GM23338 (cell line): ENCODE results near the gene PDXDC1. TPM values are rescaled to one million over a fixed set of nuclear protein-coding genes. Genes with fewer than 3 reads are reported as not detected.

ENCODE experiments used
- ATAC-seq: fragments of 200-7000 bp; cut with Tn5 transposase; 3 replicates; pipeline ENCODE4 v1.9.1; 2020
- DNase-seq: peaks from one replicate; pipeline ENCODE4 v3.0.0-alpha.2; 2015; ENCODE audit warnings: low spot score
- H2AFZ ChIP-seq: fragments of 200-600 bp; sonication (generic); 2 replicates; pipeline ENCODE4 v1.8.0; 2016; ENCODE audit warnings: antibody characterized with exemption, mild to moderate bottlenecking, moderate library complexity
- H3F3A ChIP-seq: fragments of 200-600 bp; sonication (generic); replicated peaks from 2 replicates; pipeline ENCODE4 v1.8.0; 2017; ENCODE audit warnings: antibody characterized with exemption, mixed run types, low read depth
- H3K27ac ChIP-seq: fragments of 200-600 bp; sonication (generic); 2 replicates; pipeline ENCODE4 v1.6.1; 2016; ENCODE audit warnings: low read depth
- H3K27me3 ChIP-seq: fragments of 200-600 bp; sonication (generic); 2 replicates; pipeline ENCODE4 v1.8.0; 2016; ENCODE audit warnings: mild to moderate bottlenecking, mixed run types, moderate library complexity; ENCODE audit not compliant: insufficient read depth
- H3K36me3 ChIP-seq: fragments of 200-600 bp; sonication (generic); 2 replicates; pipeline ENCODE4 v1.8.0; 2016; ENCODE audit warnings: mild to moderate bottlenecking; ENCODE audit not compliant: insufficient read depth
- H3K4me1 ChIP-seq: fragments of 200-600 bp; sonication (generic); 2 replicates; pipeline ENCODE4 v1.8.0; 2016; ENCODE audit warnings: mild to moderate bottlenecking, moderate library complexity; ENCODE audit not compliant: insufficient read depth
- H3K4me2 ChIP-seq: fragments of 200-600 bp; sonication (generic); 2 replicates; pipeline ENCODE4 v1.7.1; 2017; ENCODE audit warnings: mixed run types
- H3K4me3 ChIP-seq: fragments of 200-600 bp; sonication (generic); 2 replicates; pipeline ENCODE4 v1.6.1; 2016; ENCODE audit warnings: mixed run types
- H3K79me2 ChIP-seq: fragments of 200-600 bp; sonication (generic); replicated peaks from 2 replicates; pipeline ENCODE4 v1.8.0; 2017; ENCODE audit warnings: mild to moderate bottlenecking; ENCODE audit not compliant: insufficient read depth
- H3K9me2 ChIP-seq: fragments of 200-600 bp; sonication (generic); 2 replicates; pipeline ENCODE4 v1.8.0; 2017; ENCODE audit not compliant: insufficient read depth
- H4K20me1 ChIP-seq: fragments of 200-600 bp; sonication (generic); replicated peaks from 2 replicates; pipeline ENCODE4 v1.8.0; 2017; ENCODE audit warnings: mild to moderate bottlenecking; ENCODE audit not compliant: insufficient read depth
- H3K27ac Mint-ChIP-seq: 2 replicates; pipeline ENCODE4 v1.8.0; 2020; ENCODE audit warnings: inconsistent platforms, mild to moderate bottlenecking, moderate library complexity, mixed read lengths
- H3K27me3 Mint-ChIP-seq: 3 replicates; pipeline ENCODE4 v1.8.0; 2022; ENCODE audit warnings: low read depth, mild to moderate bottlenecking, moderate library complexity, mixed read lengths, inconsistent platforms; ENCODE audit not compliant: insufficient read depth, poor library complexity
- H3K36me3 Mint-ChIP-seq: 3 replicates; pipeline ENCODE4 v1.8.0; 2021; ENCODE audit warnings: low read depth, mild to moderate bottlenecking, inconsistent platforms, moderate library complexity, mixed read lengths
- H3K4me1 Mint-ChIP-seq: 3 replicates; pipeline ENCODE4 v1.8.0; 2020; ENCODE audit warnings: mild to moderate bottlenecking, inconsistent platforms, mixed read lengths
- H3K4me3 Mint-ChIP-seq: 3 replicates; pipeline ENCODE4 v1.8.0; 2021; ENCODE audit warnings: moderate library complexity, mild to moderate bottlenecking, inconsistent platforms, mixed read lengths
- H3K9me3 Mint-ChIP-seq: 3 replicates; pipeline ENCODE4 v1.8.0; 2020; ENCODE audit warnings: moderate library complexity, mild to moderate bottlenecking, inconsistent platforms, mixed read lengths
- EZH2 ChIP-seq: fragments of 200-600 bp; sonication (generic); IDR thresholded peaks from one replicate; pipeline ENCODE4 v1.8.0; 2017; ENCODE audit warnings: antibody characterized with exemption, mild to moderate bottlenecking, low read depth; ENCODE audit not compliant: unreplicated experiment
- JUNB ChIP-seq: IDR thresholded peaks from one replicate; pipeline ENCODE4 v1.6.1; 2016; ENCODE audit warnings: antibody characterized with exemption; ENCODE audit not compliant: unreplicated experiment
- NANOG ChIP-seq: IDR thresholded peaks from 2 replicates; pipeline ENCODE4 v1.6.1; 2016; ENCODE audit warnings: antibody characterized with exemption, borderline replicate concordance
- POLR2AphosphoS5 ChIP-seq: IDR thresholded peaks from 2 replicates; pipeline ENCODE4 v1.6.1; 2016; ENCODE audit warnings: antibody characterized with exemption, low read depth
- STAT1 ChIP-seq: IDR thresholded peaks from one replicate; pipeline ENCODE4 v1.6.1; 2016; ENCODE audit warnings: antibody characterized with exemption; ENCODE audit not compliant: unreplicated experiment
- ZNF331 ChIP-seq: fragments of 250-450 bp; sonication (Bioruptor Pico); IDR thresholded peaks from 2 replicates; pipeline ENCODE4 v1.5.0; 2020; ENCODE audit warnings: low read depth, mild to moderate bottlenecking, moderate library complexity
- ZNF462 ChIP-seq: fragments of 250-450 bp; sonication (Bioruptor Pico); IDR thresholded peaks from 2 replicates; pipeline ENCODE4 v1.5.0; 2020; ENCODE audit warnings: mild to moderate bottlenecking, moderate library complexity
- polyA plus RNA-seq: library from polyadenylated mRNA; unstranded; fragments of >200 nt; fragmentation: Nextera tagmentation; extraction: Ambion mirVana; gene quantifications from 2 replicates; pipeline ENCODE4 v1.2.1, GENCODE V29; 2016
- total RNA-seq: library from RNA; depleted of rRNA; stranded (reverse); fragments of >200 nt; shearing (Covaris generic); gene quantifications from 2 replicates; pipeline ENCODE4 v1.2.3, GENCODE V29; 2014
- TF ChIP-seq, protein P1 (sequence below): IDR thresholded peaks from 2 replicates; pipeline ENCODE4 v1.6.1; 2016; ENCODE audit warnings: antibody characterized with exemption
- TF ChIP-seq, protein P2 (sequence below), 2 experiments: fragments of 200-600 bp in 1 of 2; sonication (generic) in 1 of 2; conservative IDR thresholded peaks; 2 replicates each; pipeline versions ENCODE4 v1.5.1 to v1.6.1; 2016 to 2017; ENCODE audit warnings: antibody characterized with exemption in 2 of 2, low read depth in 2 of 2, mild to moderate bottlenecking in 2 of 2, moderate library complexity in 1 of 2
- TF ChIP-seq, protein P3 (sequence below): IDR thresholded peaks from one replicate; pipeline ENCODE4 v1.6.1; 2018; ENCODE audit warnings: antibody characterized with exemption; ENCODE audit not compliant: unreplicated experiment

Gene PDXDC1
- total and polyA plus RNA-seq, 2 experiments from 2014 or later = 40.0 to 91.6 TPM

DNA sequence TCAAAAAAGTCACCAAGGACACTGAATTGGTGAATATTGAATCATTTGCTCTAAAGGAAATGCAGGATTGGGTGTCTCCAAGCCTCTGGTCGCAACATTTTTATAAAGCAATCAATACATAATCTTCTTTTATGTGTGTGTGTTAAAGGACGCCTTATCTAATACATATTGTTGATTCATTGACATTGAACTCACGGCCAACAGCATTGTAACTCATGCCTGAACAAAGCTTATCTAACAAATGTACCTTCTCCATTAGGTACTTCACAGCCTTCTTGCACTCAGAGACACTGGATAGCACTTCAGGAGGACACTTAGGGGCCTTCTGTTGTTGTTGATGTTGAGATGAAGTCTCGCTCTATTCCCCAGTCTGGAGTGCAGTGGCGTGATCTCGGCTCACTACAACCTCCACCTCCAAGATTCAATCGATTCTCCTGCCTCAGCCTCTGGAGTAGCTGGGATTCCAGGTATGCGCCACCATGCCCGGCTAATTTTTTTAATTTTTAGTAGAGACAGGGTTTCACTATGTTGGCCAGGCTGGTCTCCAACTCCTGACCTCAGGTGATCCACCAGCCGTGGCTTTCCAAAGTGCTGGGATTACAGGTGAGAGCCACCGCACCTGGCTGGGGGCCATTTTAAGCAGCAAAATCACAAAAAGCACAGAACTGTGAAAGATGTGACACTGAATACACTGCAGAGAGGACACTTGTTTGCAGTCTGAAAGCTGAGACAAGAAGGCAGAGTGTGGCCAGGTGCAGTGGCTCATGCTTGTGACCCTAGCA is 13.2 kb upstream of the PDXDC1 start (continued):
- TF ChIP-seq ZNF462 (no peak), STAT1 (no peak)
- TF ChIP-seq, protein P1, sequence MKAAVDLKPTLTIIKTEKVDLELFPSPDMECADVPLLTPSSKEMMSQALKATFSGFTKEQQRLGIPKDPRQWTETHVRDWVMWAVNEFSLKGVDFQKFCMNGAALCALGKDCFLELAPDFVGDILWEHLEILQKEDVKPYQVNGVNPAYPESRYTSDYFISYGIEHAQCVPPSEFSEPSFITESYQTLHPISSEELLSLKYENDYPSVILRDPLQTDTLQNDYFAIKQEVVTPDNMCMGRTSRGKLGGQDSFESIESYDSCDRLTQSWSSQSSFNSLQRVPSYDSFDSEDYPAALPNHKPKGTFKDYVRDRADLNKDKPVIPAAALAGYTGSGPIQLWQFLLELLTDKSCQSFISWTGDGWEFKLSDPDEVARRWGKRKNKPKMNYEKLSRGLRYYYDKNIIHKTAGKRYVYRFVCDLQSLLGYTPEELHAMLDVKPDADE = no peak

- Histone ChIP-seq H3F3A (0 out of 2 replicates have a peak, but pooled peaks cover 2% of the 10 kb centered on the region), H3K36me3 (no peaks in the 10 kb centered on the region), H3K79me2 (no peaks in the 10 kb centered on the region), H3K27ac (no peak overlapping the region), H2AFZ (0 out of 2 replicates have a peak overlapping the region, but pooled peaks have one; percentile 33), H3K27me3 (no peaks in the 10 kb centered on the region), H3K9me2 (no peaks in the 10 kb centered on the region), H3K4me2 (no peak overlapping the region), H3K4me3 (no peak overlapping the region), H4K20me1 (no peaks in the 10 kb centered on the region), H3K4me1 (no peaks in the 10 kb centered on the region)
- no peak overlapping the region for H3K4me3 Mint-ChIP-seq
- ATAC-seq (no peak), DNase-seq (no peak)
- no peak overlapping the region for H3K27ac Mint-ChIP-seq
- H3K4me1 Mint-ChIP-seq = no peaks in the 10 kb centered on the region
- H3K36me3 Mint-ChIP-seq = no peaks in the 10 kb centered on the region
- peaks cover 9% of the 10 kb centered on the region for H3K27me3 Mint-ChIP-seq
- H3K9me3 Mint-ChIP-seq = no peaks in the 10 kb centered on the region
- TF ChIP-seq STAT1 = no peak
- no peak for TF ChIP-seq NANOG
- TF ChIP-seq JUNB = no peak
- TF ChIP-seq, protein P2, sequence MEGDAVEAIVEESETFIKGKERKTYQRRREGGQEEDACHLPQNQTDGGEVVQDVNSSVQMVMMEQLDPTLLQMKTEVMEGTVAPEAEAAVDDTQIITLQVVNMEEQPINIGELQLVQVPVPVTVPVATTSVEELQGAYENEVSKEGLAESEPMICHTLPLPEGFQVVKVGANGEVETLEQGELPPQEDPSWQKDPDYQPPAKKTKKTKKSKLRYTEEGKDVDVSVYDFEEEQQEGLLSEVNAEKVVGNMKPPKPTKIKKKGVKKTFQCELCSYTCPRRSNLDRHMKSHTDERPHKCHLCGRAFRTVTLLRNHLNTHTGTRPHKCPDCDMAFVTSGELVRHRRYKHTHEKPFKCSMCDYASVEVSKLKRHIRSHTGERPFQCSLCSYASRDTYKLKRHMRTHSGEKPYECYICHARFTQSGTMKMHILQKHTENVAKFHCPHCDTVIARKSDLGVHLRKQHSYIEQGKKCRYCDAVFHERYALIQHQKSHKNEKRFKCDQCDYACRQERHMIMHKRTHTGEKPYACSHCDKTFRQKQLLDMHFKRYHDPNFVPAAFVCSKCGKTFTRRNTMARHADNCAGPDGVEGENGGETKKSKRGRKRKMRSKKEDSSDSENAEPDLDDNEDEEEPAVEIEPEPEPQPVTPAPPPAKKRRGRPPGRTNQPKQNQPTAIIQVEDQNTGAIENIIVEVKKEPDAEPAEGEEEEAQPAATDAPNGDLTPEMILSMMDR (conservative IDR thresholded peaks at IDR 0.05; ENCODE audit: low read depth in 2 of 2) = no peak
- TF ChIP-seq ZNF331 (CRISPR knock-in tag) = no peak
- TF ChIP-seq, protein P3, sequence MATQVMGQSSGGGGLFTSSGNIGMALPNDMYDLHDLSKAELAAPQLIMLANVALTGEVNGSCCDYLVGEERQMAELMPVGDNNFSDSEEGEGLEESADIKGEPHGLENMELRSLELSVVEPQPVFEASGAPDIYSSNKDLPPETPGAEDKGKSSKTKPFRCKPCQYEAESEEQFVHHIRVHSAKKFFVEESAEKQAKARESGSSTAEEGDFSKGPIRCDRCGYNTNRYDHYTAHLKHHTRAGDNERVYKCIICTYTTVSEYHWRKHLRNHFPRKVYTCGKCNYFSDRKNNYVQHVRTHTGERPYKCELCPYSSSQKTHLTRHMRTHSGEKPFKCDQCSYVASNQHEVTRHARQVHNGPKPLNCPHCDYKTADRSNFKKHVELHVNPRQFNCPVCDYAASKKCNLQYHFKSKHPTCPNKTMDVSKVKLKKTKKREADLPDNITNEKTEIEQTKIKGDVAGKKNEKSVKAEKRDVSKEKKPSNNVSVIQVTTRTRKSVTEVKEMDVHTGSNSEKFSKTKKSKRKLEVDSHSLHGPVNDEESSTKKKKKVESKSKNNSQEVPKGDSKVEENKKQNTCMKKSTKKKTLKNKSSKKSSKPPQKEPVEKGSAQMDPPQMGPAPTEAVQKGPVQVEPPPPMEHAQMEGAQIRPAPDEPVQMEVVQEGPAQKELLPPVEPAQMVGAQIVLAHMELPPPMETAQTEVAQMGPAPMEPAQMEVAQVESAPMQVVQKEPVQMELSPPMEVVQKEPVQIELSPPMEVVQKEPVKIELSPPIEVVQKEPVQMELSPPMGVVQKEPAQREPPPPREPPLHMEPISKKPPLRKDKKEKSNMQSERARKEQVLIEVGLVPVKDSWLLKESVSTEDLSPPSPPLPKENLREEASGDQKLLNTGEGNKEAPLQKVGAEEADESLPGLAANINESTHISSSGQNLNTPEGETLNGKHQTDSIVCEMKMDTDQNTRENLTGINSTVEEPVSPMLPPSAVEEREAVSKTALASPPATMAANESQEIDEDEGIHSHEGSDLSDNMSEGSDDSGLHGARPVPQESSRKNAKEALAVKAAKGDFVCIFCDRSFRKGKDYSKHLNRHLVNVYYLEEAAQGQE = no peak
- no peak for TF ChIP-seq POLR2AphosphoS5
- no peak for TF ChIP-seq EZH2
These were observed 11.3 kb upstream of the PDXDC1 start for GRCh38 chr16:14963281-14964173.
